Naive B cell (primary cell): Measurements from ENCODE around the gene SMG9. TPM values are rescaled to one million over a fixed set of nuclear protein-coding genes. Genes with fewer than 3 reads are reported as not detected.
A peak's percentile ranks its signal among the peaks of the same experiment; 100 is the strongest.

Experiments used
- ATAC-seq, 2 donors: fragments of 150-1000 bp; cut with Tn5 transposase; 2 replicates each; pipeline ENCODE4 v1.10.0; 2021; ENCODE audit warnings: low read depth in 2 of 2, mild to moderate bottlenecking in 2 of 2, moderate library complexity in 2 of 2
- DNase-seq: peaks from one replicate; pipeline ENCODE4 v3.0.0; 2022
- H3K27ac Mint-ChIP-seq, 6 donors: one replicate each; pipeline ENCODE4 v1.8.0; 2020 to 2022; ENCODE audit warnings: mild to moderate bottlenecking in 6 of 6, mixed read lengths in 6 of 6, moderate library complexity in 5 of 6, inconsistent platforms in 2 of 6
- H3K27me3 Mint-ChIP-seq, 3 donors: one replicate each; pipeline ENCODE4 v1.8.0; 2021 to 2022; ENCODE audit warnings: mixed read lengths in 3 of 3, mild to moderate bottlenecking in 1 of 3
- H3K36me3 Mint-ChIP-seq, 2 donors: one replicate each; pipeline ENCODE4 v1.8.0; 2020 to 2022; ENCODE audit warnings: mixed read lengths in 2 of 2, inconsistent platforms in 1 of 2, mild to moderate bottlenecking in 1 of 2
- H3K4me1 Mint-ChIP-seq, 3 donors: one replicate each; pipeline ENCODE4 v1.8.0; 2020 to 2022; ENCODE audit warnings: mixed read lengths in 3 of 3, inconsistent platforms in 1 of 3, mild to moderate bottlenecking in 1 of 3, moderate library complexity in 1 of 3
- H3K4me3 Mint-ChIP-seq, 8 donors: one replicate each; pipeline ENCODE4 v1.8.0; 2020 to 2022; ENCODE audit warnings: mild to moderate bottlenecking in 8 of 8, mixed read lengths in 8 of 8, moderate library complexity in 8 of 8, inconsistent platforms in 2 of 8
- H3K9me3 Mint-ChIP-seq, 7 donors: one replicate each; pipeline ENCODE4 v1.8.0; 2020 to 2022; ENCODE audit warnings: mixed read lengths in 7 of 7, mild to moderate bottlenecking in 5 of 7, inconsistent platforms in 2 of 7, moderate library complexity in 1 of 7
- polyA plus RNA-seq, 6 donors: library from polyadenylated mRNA; unstranded; fragments of 300-500 nt; fragmentation: Illumina TruSeq; gene quantifications; one replicate each; pipeline ENCODE4 v1.2.3, GENCODE V29; 2021; ENCODE audit warnings: low read depth in 6 of 6

SMG9 gene
- polyA plus RNA-seq, 6 donors from 2014 or later, result 2.7 to 13.0 (median 8.2) TPM

DNA sequence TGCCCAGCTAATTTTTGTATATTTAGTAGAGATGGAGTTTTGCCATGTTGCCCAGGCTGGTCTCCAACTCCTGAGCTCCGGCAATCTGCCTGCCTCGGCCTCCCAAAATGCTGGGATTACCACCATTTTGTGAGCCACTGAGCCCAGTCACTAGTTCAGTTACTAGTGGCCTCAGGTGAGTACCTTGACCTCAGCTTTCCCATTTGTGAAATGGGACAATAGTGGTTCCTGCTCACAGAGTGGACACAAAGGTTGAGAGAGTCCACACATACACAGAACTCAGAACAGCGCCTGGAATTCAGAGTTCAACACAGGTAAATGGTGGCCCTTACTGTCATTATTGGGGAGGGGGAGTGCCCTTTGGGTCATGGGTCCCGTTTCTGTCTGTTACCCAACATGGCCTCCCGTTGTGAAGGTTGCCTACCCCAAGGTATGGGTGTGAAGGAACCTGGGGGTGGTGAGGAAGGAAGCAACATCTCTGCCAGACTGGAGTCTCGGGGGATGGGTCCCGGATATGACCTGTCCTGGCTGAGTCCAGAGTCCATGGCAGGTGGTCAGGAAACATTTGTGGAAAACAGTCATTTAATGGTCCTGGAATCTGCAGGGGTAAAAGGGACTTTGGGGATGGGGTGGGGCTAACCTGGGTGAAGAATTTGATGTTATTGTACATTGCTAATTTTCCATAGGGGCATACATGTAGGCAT is 50.6 kb downstream of the SMG9 start:
- H3K27ac Mint-ChIP-seq, result peak overlapping the region in 2 of 6 donors; percentile 49 to 76
- H3K9me3 Mint-ChIP-seq, result peaks cover 0 to 6% (median 2%) of the 10 kb centered on the region in 7 donors
- H3K27me3 Mint-ChIP-seq, result peaks cover 0 to 32% (median 15%) of the 10 kb centered on the region in 3 donors
- DNase-seq, result no peak
- no peak overlapping the region for H3K4me3 Mint-ChIP-seq
- H3K36me3 Mint-ChIP-seq, result no peaks in the 10 kb centered on the region
- no peak for ATAC-seq
- peaks cover 22 to 28% (median 23%) of the 10 kb centered on the region in 3 donors for H3K4me1 Mint-ChIP-seq

DNA sequence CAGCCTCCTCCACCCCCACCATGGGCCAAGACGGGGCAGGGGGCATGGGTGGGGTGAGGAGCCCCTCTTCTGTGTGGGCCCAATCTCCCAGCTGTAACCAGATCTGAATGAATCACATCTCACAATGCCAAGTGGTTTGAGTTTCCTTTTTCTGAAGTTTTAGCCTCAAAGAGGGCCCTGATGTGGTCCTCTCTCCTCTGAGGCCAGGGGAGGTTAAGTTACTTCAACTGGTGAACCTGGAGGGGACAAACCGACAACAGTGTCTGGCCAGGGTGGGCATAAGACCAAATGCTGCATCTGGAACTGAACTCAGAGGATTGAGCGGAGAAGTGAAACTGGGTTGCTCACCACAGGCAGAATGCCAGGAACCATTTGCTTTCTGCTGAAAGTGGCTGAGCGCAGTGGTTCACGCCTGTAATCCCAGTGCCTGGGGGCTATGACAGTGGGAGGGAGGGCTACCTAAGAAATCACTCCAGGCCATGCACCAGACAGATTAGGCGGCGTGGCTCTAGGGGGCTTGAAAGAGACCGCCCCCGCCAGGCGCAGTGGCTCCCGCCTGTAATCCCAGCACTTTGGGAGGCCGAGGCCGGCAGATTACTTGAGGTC is 54.3 kb downstream of the SMG9 start:
- DNase-seq, result peak; percentile 25
- peaks cover 0 to 8% (median 1%) of the 10 kb centered on the region in 7 donors for H3K9me3 Mint-ChIP-seq
- H3K27me3 Mint-ChIP-seq, result peaks cover 3 to 38% (median 21%) of the 10 kb centered on the region in 3 donors
- H3K36me3 Mint-ChIP-seq, result peaks cover 0 to 1% of the 10 kb centered on the region in 2 donors
- peaks cover 22 to 28% (median 23%) of the 10 kb centered on the region in 3 donors for H3K4me1 Mint-ChIP-seq
- peak overlapping the region; percentile 32 to 87 (median 78) for H3K4me3 Mint-ChIP-seq
- H3K27ac Mint-ChIP-seq, result peak overlapping the region; percentile 70 to 98 (median 94)
- peak; percentile 36 to 42 for ATAC-seq

GRCh38 chr19:43699506-43700394 is 55.0 kb downstream of the SMG9 start:
- DNase-seq, result no peak
- ATAC-seq, result no peak
- H3K27ac Mint-ChIP-seq, result peak overlapping the region; percentile 70 to 98 (median 94)
- peaks cover 0 to 13% (median 4%) of the 10 kb centered on the region in 7 donors for H3K9me3 Mint-ChIP-seq
- peaks cover 8 to 36% (median 29%) of the 10 kb centered on the region in 3 donors for H3K27me3 Mint-ChIP-seq
- peaks cover 0 to 9% of the 10 kb centered on the region in 2 donors for H3K36me3 Mint-ChIP-seq
- peaks cover 22 to 28% (median 23%) of the 10 kb centered on the region in 3 donors for H3K4me1 Mint-ChIP-seq
- H3K4me3 Mint-ChIP-seq, result peak overlapping the region; percentile 32 to 87 (median 78)

GRCh38 chr19:43697295-43697694 is 57.5 kb downstream of the SMG9 start:
- Mint-ChIP-seq H3K36me3 (peaks cover 0 to 16% of the 10 kb centered on the region in 2 donors), H3K4me1 (peaks cover 17 to 24% (median 23%) of the 10 kb centered on the region in 3 donors), H3K9me3 (peaks cover 3 to 16% (median 10%) of the 10 kb centered on the region in 7 donors), H3K27me3 (peaks cover 17 to 45% (median 45%) of the 10 kb centered on the region in 3 donors), H3K27ac (no peak overlapping the region), H3K4me3 (no peak overlapping the region)
- no peak for ATAC-seq
- no peak for DNase-seq

GRCh38 chr19:43695985-43696704 is 58.6 kb downstream of the SMG9 start:
- DNase-seq (no peak), ATAC-seq (no peak)
- Mint-ChIP-seq H3K36me3 (peaks cover 0 to 19% of the 10 kb centered on the region in 2 donors), H3K27me3 (peaks cover 18 to 48% (median 45%) of the 10 kb centered on the region in 3 donors), H3K27ac (no peak overlapping the region), H3K9me3 (peaks cover 4 to 26% (median 18%) of the 10 kb centered on the region in 7 donors), H3K4me3 (peak overlapping the region in 1 of 8 donors; percentile 22), H3K4me1 (peaks cover 13 to 17% (median 17%) of the 10 kb centered on the region in 3 donors)

DNA sequence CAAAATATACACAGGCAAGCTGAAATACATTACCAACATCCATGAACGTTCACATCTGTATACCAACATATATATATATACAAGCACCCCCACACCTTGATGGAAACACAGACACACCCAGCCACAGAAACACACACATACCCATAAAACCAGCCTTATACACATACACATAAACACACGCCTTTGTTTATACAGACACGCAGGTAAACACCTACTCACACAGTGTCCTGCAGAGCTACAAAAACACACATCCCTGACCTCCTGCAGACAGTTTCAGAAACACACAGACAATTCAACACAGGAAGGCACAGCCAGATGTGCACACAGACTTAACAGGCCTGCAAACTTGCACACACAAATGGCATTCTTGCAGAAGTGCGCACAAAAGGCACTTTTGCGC is 60.2 kb downstream of the SMG9 start:
- H3K36me3 Mint-ChIP-seq, result peaks cover 0 to 25% of the 10 kb centered on the region in 2 donors
- peaks cover 5 to 26% (median 22%) of the 10 kb centered on the region in 7 donors for H3K9me3 Mint-ChIP-seq
- no peak overlapping the region for H3K27ac Mint-ChIP-seq
- peaks cover 18 to 41% (median 39%) of the 10 kb centered on the region in 3 donors for H3K27me3 Mint-ChIP-seq
- ATAC-seq, result no peak
- peaks cover 0 to 1% (median under 1%) of the 10 kb centered on the region in 3 donors for H3K4me1 Mint-ChIP-seq
- H3K4me3 Mint-ChIP-seq, result no peak overlapping the region
- DNase-seq, result no peak

DNA sequence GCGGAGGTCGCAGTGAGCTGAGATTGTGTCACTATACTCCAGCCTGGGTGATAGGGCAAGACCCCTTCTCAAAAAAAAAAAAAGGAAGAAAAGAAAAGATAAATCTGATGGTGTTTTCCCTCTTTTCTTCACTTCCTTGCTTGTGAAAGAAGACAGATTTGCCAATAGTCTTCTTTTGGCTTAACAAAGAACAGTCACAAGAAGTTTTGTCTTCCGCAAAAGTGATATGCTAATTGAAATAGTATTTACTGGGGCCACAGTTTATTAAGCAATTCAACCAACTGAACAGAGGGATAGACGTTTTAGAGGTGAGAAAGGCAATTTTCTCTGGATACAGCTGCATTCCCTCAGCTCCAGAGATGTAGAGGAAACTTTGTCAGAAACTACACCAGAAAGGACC is 61.9 kb downstream of the SMG9 start:
- ATAC-seq, result no peak
- H3K36me3 Mint-ChIP-seq, result peaks cover 0 to 25% of the 10 kb centered on the region in 2 donors
- no peaks in the 10 kb centered on the region for H3K4me1 Mint-ChIP-seq
- DNase-seq, result no peak
- no peak overlapping the region for H3K4me3 Mint-ChIP-seq
- peaks cover 15 to 38% (median 33%) of the 10 kb centered on the region in 3 donors for H3K27me3 Mint-ChIP-seq
- H3K9me3 Mint-ChIP-seq, result peaks cover 5 to 26% (median 20%) of the 10 kb centered on the region in 7 donors
- H3K27ac Mint-ChIP-seq, result no peak overlapping the region

GRCh38 chr19:43692385-43692784 is 62.4 kb downstream of the SMG9 start:
- Mint-ChIP-seq H3K27me3 (peaks cover 15 to 33% (median 28%) of the 10 kb centered on the region in 3 donors), H3K36me3 (peaks cover 0 to 25% of the 10 kb centered on the region in 2 donors), H3K27ac (no peak overlapping the region), H3K4me1 (no peaks in the 10 kb centered on the region), H3K9me3 (peaks cover 5 to 26% (median 19%) of the 10 kb centered on the region in 7 donors), H3K4me3 (peak overlapping the region in 1 of 8 donors; percentile 16)
- DNase-seq (no peak), ATAC-seq (no peak)

- no peaks in the 10 kb centered on the region for H3K4me1 Mint-ChIP-seq
- ATAC-seq (no peak), DNase-seq (no peak)
- H3K4me3 Mint-ChIP-seq, result no peak overlapping the region
- H3K27ac Mint-ChIP-seq, result no peak overlapping the region
- peaks cover 15 to 33% (median 22%) of the 10 kb centered on the region in 3 donors for H3K27me3 Mint-ChIP-seq
- H3K9me3 Mint-ChIP-seq, result peaks cover 5 to 25% (median 19%) of the 10 kb centered on the region in 7 donors
- peaks cover 0 to 25% of the 10 kb centered on the region in 2 donors for H3K36me3 Mint-ChIP-seq
Measured at GRCh38 chr19:43691755-43692154, 63.0 kb downstream of the SMG9 start.

- no peak overlapping the region for H3K4me3 Mint-ChIP-seq
- DNase-seq (no peak), ATAC-seq (peak; percentile 35 to 60)
- H3K4me1 Mint-ChIP-seq, result no peaks in the 10 kb centered on the region
- peaks cover 0 to 25% of the 10 kb centered on the region in 2 donors for H3K36me3 Mint-ChIP-seq
- H3K9me3 Mint-ChIP-seq, result peaks cover 5 to 22% (median 17%) of the 10 kb centered on the region in 7 donors
- H3K27me3 Mint-ChIP-seq, result peaks cover 15 to 33% (median 20%) of the 10 kb centered on the region in 3 donors
- H3K27ac Mint-ChIP-seq, result no peak overlapping the region
Measured at GRCh38 chr19:43690890-43691289, 63.9 kb downstream of the SMG9 start.

- peaks cover 0 to 23% of the 10 kb centered on the region in 2 donors for H3K36me3 Mint-ChIP-seq
- H3K27me3 Mint-ChIP-seq, result peaks cover 15 to 31% (median 20%) of the 10 kb centered on the region in 3 donors
- H3K9me3 Mint-ChIP-seq, result peaks cover 5 to 21% (median 17%) of the 10 kb centered on the region in 7 donors
- DNase-seq (no peak), ATAC-seq (no peak)
- H3K4me3 Mint-ChIP-seq, result no peak overlapping the region
- peaks cover 0 to 3% (median 0%) of the 10 kb centered on the region in 3 donors for H3K4me1 Mint-ChIP-seq
- no peak overlapping the region for H3K27ac Mint-ChIP-seq
Measured at GRCh38 chr19:43690444-43690843, 64.3 kb downstream of the SMG9 start.

DNA sequence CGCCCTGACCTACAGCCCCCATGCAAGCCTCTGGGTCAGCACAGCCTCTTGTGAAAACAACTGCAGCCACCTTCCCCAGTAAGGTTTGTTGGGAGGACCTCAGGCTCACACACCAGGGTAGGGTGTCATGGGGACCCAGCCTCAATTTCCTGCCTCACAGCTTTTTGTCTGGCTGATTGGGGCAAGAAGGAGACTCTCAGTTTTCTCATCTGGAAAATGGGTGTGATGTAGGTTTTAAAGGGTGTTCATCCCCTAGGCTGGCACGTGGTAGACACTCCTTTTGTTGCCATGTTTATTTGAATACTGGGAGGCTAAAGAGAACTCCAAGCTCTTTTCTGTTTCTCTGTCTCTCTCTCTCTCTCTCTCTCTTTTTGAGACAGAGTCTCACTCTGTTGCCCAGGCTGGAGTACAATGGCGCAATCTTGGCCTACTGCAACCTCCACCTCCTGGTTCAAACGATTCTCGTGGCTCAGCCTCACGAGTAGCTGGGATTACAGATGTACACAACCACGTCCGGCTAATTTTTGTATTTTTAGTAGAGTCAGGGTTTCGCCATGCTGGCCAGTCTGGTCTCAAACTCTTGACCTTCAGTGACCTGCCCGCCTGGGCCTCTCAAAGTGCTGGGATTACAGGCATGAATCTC is 66.6 kb downstream of the SMG9 start:
- ATAC-seq (no peak), DNase-seq (no peak)
- peaks cover 4 to 15% (median 7%) of the 10 kb centered on the region in 3 donors for H3K27me3 Mint-ChIP-seq
- H3K4me3 Mint-ChIP-seq, result no peak overlapping the region
- H3K36me3 Mint-ChIP-seq, result peaks cover 0 to 16% of the 10 kb centered on the region in 2 donors
- H3K27ac Mint-ChIP-seq, result peak overlapping the region in 1 of 6 donors; percentile 63
- peaks cover 0 to 3% (median 0%) of the 10 kb centered on the region in 3 donors for H3K4me1 Mint-ChIP-seq
- H3K9me3 Mint-ChIP-seq, result peaks cover 5 to 20% (median 13%) of the 10 kb centered on the region in 7 donors
